ENCODE data around the gene SLC25A24.
A peak's percentile ranks its signal among the peaks of the same experiment; 100 is the strongest.

SLC25A24 gene

GRCh38 chr1:108199201-108199691, 897 bp downstream of the SLC25A24 start:
- no peaks in the 10 kb centered on the region for H3K27me3 ChIP-seq (ENCODE audit: low read length)
- H3K79me2 ChIP-seq (ENCODE audit: insufficient read depth, low read length), result no peaks in the 10 kb centered on the region
- peak overlapping the region; percentile 98 for H2AFZ ChIP-seq (ENCODE audit: low read depth, low read length, severe bottlenecking)
- peak overlapping the region; percentile 75 for H3K4me2 ChIP-seq (ENCODE audit: low read depth, low read length, poor library complexity, severe bottlenecking)
- 0 out of 2 replicates have a peak, but pooled peaks cover 11% of the 10 kb centered on the region for H3F3A ChIP-seq (ENCODE audit: insufficient read depth)
- peak overlapping the region; percentile 64 for H3K9ac ChIP-seq (ENCODE audit: low read length)
- no peaks in the 10 kb centered on the region for H3K9me3 ChIP-seq (ENCODE audit: insufficient read depth, low read length)
- H3K9me2 ChIP-seq (replicated peaks; ENCODE audit: insufficient read depth, low read length), result no peaks in the 10 kb centered on the region
- no peaks in the 10 kb centered on the region for H3K36me3 ChIP-seq (ENCODE audit: low read length)
- no peaks in the 10 kb centered on the region for H4K20me1 ChIP-seq (ENCODE audit: low read depth, low read length)
- peak overlapping the region; percentile 62 for H3K4me3 ChIP-seq (ENCODE audit: insufficient read depth, low read length, poor library complexity, severe bottlenecking)
- no peak for TF ChIP-seq CTCF (IDR thresholded peaks at IDR 0.05; ENCODE audit: insufficient read depth, low read length, poor library complexity, severe bottlenecking)
- no peak for TF ChIP-seq EZH2phosphoT487 (conservative IDR thresholded peaks at IDR 0.05; ENCODE audit: low read length)
- H3K27ac ChIP-seq (ENCODE audit: low read depth, low read length), result no peak overlapping the region

GRCh38 chr1:108194051-108194450, 6.1 kb downstream of the SLC25A24 start:
- no peak overlapping the region for H3K9ac ChIP-seq (ENCODE audit: low read length)
- TF ChIP-seq CTCF (IDR thresholded peaks at IDR 0.05; ENCODE audit: insufficient read depth, low read length, poor library complexity, severe bottlenecking), result no peak
- no peak for TF ChIP-seq EZH2phosphoT487 (conservative IDR thresholded peaks at IDR 0.05; ENCODE audit: low read length)
- no peak overlapping the region for H2AFZ ChIP-seq (ENCODE audit: low read depth, low read length, severe bottlenecking)
- H4K20me1 ChIP-seq (ENCODE audit: low read depth, low read length), result no peaks in the 10 kb centered on the region
- H3K4me2 ChIP-seq (ENCODE audit: low read depth, low read length, poor library complexity, severe bottlenecking), result no peak overlapping the region
- H3K36me3 ChIP-seq (ENCODE audit: low read length), result no peaks in the 10 kb centered on the region
- H3K27ac ChIP-seq (ENCODE audit: low read depth, low read length), result no peak overlapping the region
- H3K27me3 ChIP-seq (ENCODE audit: low read length), result no peaks in the 10 kb centered on the region
- H3F3A ChIP-seq (ENCODE audit: insufficient read depth), result 0 out of 2 replicates have a peak, but pooled peaks cover 5% of the 10 kb centered on the region
- no peaks in the 10 kb centered on the region for H3K9me2 ChIP-seq (replicated peaks; ENCODE audit: insufficient read depth, low read length)
- no peaks in the 10 kb centered on the region for H3K79me2 ChIP-seq (ENCODE audit: insufficient read depth, low read length)
- no peak overlapping the region for H3K4me3 ChIP-seq (ENCODE audit: insufficient read depth, low read length, poor library complexity, severe bottlenecking)
- no peaks in the 10 kb centered on the region for H3K9me3 ChIP-seq (ENCODE audit: insufficient read depth, low read length)

GRCh38 chr1:108193333-108193732, 6.8 kb downstream of the SLC25A24 start:
- H3F3A ChIP-seq (ENCODE audit: insufficient read depth), result no peaks in the 10 kb centered on the region
- no peaks in the 10 kb centered on the region for H3K36me3 ChIP-seq (ENCODE audit: low read length)
- H3K4me2 ChIP-seq (ENCODE audit: low read depth, low read length, poor library complexity, severe bottlenecking), result no peak overlapping the region
- H2AFZ ChIP-seq (ENCODE audit: low read depth, low read length, severe bottlenecking), result no peak overlapping the region
- no peak overlapping the region for H3K27ac ChIP-seq (ENCODE audit: low read depth, low read length)
- no peaks in the 10 kb centered on the region for H4K20me1 ChIP-seq (ENCODE audit: low read depth, low read length)
- H3K9me2 ChIP-seq (replicated peaks; ENCODE audit: insufficient read depth, low read length), result no peaks in the 10 kb centered on the region
- H3K4me3 ChIP-seq (ENCODE audit: insufficient read depth, low read length, poor library complexity, severe bottlenecking), result no peak overlapping the region
- TF ChIP-seq EZH2phosphoT487 (conservative IDR thresholded peaks at IDR 0.05; ENCODE audit: low read length), result no peak
- TF ChIP-seq CTCF (IDR thresholded peaks at IDR 0.05; ENCODE audit: insufficient read depth, low read length, poor library complexity, severe bottlenecking), result no peak
- no peaks in the 10 kb centered on the region for H3K79me2 ChIP-seq (ENCODE audit: insufficient read depth, low read length)
- H3K27me3 ChIP-seq (ENCODE audit: low read length), result no peaks in the 10 kb centered on the region
- H3K9me3 ChIP-seq (ENCODE audit: insufficient read depth, low read length), result no peaks in the 10 kb centered on the region
- H3K9ac ChIP-seq (ENCODE audit: low read length), result no peak overlapping the region

All from SU-DHL-6 (cell line).